OCI-LY7 (cell line): Measurements from ENCODE around the gene SH3TC1. TPM values are rescaled to one million over a fixed set of nuclear protein-coding genes. Genes with fewer than 3 reads are reported as not detected.
A peak's percentile ranks its signal among the peaks of the same experiment; 100 is the strongest.

Experiments
- BruUV-seq: library from RNA; stranded (reverse); fragments of 400-500 nt; replicated peaks from 2 replicates; lab custom pipeline; 2021; lab: Mats Ljungman, UMichigan
- CTCF ChIA-PET: fragments of 300-600 bp; sonication (Branson Sonifier 250); formaldehyde crosslinking; loops from one replicate; lab custom pipeline; 2022; ENCODE audit warnings: antibody characterized with exemption; ENCODE audit not compliant: unreplicated experiment; lab: Charles Lee
- POLR2A ChIA-PET: fragments of 300-600 bp; sonication (Branson Sonifier 250); formaldehyde crosslinking; loops from one replicate; lab custom pipeline; 2022; ENCODE audit warnings: antibody characterized with exemption; lab: Charles Lee
- DNase-seq: peaks from one replicate; pipeline ENCODE4 v3.0.0-alpha.2; 2015; ENCODE audit warnings: low spot score
- H2AFZ ChIP-seq: fragments of 200-600 bp; sonication (generic), shearing (Covaris generic); 2 replicates; pipeline ENCODE4 v1.6.1; 2014; ENCODE audit warnings: mild to moderate bottlenecking, antibody characterized with exemption, low read length, moderate library complexity
- H3K27ac ChIP-seq: fragments of 200-600 bp; sonication (generic); 2 replicates; pipeline ENCODE4 v1.5.1; 2014; ENCODE audit warnings: mixed run types, low read depth, mild to moderate bottlenecking, moderate library complexity, low read length, inconsistent platforms; ENCODE audit not compliant: poor library complexity, severe bottlenecking
- H3K36me3 ChIP-seq: fragments of 200-600 bp; sonication (generic); 2 replicates; pipeline ENCODE4 v1.6.1; 2014; ENCODE audit warnings: mild to moderate bottlenecking, antibody characterized with exemption, low read length, moderate library complexity, mixed read lengths; ENCODE audit not compliant: insufficient read depth
- H3K4me1 ChIP-seq: fragments of 200-600 bp; sonication (generic); 2 replicates; pipeline ENCODE4 v1.5.1; 2014; ENCODE audit warnings: mild to moderate bottlenecking, low read length; ENCODE audit not compliant: insufficient read depth, poor library complexity, severe bottlenecking
- H3K4me2 ChIP-seq: fragments of 200-600 bp; sonication (generic); 2 replicates; pipeline ENCODE4 v1.6.1; 2014; ENCODE audit warnings: mild to moderate bottlenecking, low read length
- H3K4me3 ChIP-seq: fragments of 200-600 bp; sonication (generic); 2 replicates; pipeline ENCODE4 v1.5.1; 2014; ENCODE audit warnings: mild to moderate bottlenecking, low read depth, low read length; ENCODE audit not compliant: poor library complexity, severe bottlenecking
- H3K79me2 ChIP-seq: fragments of 200-600 bp; sonication (generic); 2 replicates; pipeline ENCODE4 v1.6.1; 2016; ENCODE audit warnings: low read depth, mild to moderate bottlenecking, low read length, moderate library complexity, mixed read lengths; ENCODE audit not compliant: insufficient read depth
- H3K9me2 ChIP-seq: fragments of 200-600 bp; sonication (generic); 2 replicates; pipeline ENCODE4 v1.6.1; 2016; ENCODE audit warnings: mild to moderate bottlenecking, low read length, mixed read lengths; ENCODE audit not compliant: insufficient read depth
- H3K9me3 ChIP-seq: fragments of 200-600 bp; sonication (generic); 2 replicates; pipeline ENCODE4 v1.6.1; 2014; ENCODE audit warnings: mild to moderate bottlenecking, mixed run types, low read length, mixed read lengths
- H4K20me1 ChIP-seq: fragments of 200-600 bp; sonication (generic); 2 replicates; pipeline ENCODE4 v1.6.1; 2014; ENCODE audit warnings: mild to moderate bottlenecking, antibody characterized with exemption, low read length, moderate library complexity, mixed read lengths; ENCODE audit not compliant: insufficient read depth
- CTCF ChIP-seq: fragments of 200-600 bp; sonication (generic); conservative IDR thresholded peaks from 2 replicates; pipeline ENCODE4 v1.5.1; 2014; ENCODE audit warnings: mild to moderate bottlenecking, antibody characterized with exemption, low read length, moderate library complexity, mixed read lengths
- EZH2phosphoT487 ChIP-seq: fragments of 200-600 bp; sonication (generic); IDR thresholded peaks from 2 replicates; pipeline ENCODE4 v1.6.1; 2018; ENCODE audit warnings: low read depth, borderline replicate concordance, mild to moderate bottlenecking, mixed run types, antibody characterized with exemption, low read length, moderate library complexity, mixed read lengths
- intact Hi-C: fragments of 100-400 bp; cut with micrococcal nuclease; formaldehyde crosslinking; loops from one replicate; pipeline ENCODE4 v1.10.0; 2022; ENCODE audit not compliant: unreplicated experiment
- total RNA-seq, 2 experiments: library from RNA; depleted of rRNA in 1 of 2; stranded (reverse); fragments of >200 nt in 1 of 2; shearing (Covaris generic) in 1 of 2; gene quantifications; 2 replicates each; pipeline ENCODE4 v1.2.3, GENCODE V29; 2014 to 2022

SH3TC1 gene
- total RNA-seq, 2 experiments from 2014 or later: 17.5 to 42.4 TPM

GRCh38 chr4:8266508-8266907, 67.4 kb downstream of the SH3TC1 start:
- Histone ChIP-seq H3K4me1 (no peaks in the 10 kb centered on the region), H3K36me3 (no peaks in the 10 kb centered on the region), H4K20me1 (no peaks in the 10 kb centered on the region), H3K9me2 (no peaks in the 10 kb centered on the region), H3K4me3 (no peak overlapping the region), H2AFZ (no peak overlapping the region), H3K4me2 (no peak overlapping the region), H3K79me2 (no peaks in the 10 kb centered on the region), H3K9me3 (no peaks in the 10 kb centered on the region), H3K27ac (no peak overlapping the region)
- DNase-seq: no peak
- no TSS peak for BruUV-seq
- intact Hi-C loops: no loop called here
- CTCF ChIA-PET: interaction anchor here (0.9 to 2.6 kb wide), 2 partner anchors 136 to 198 kb away, joined by 3 to 8 read pairs; no protein-coding TSS in a partner anchor
- POLR2A ChIA-PET: interaction anchor here (1.0 kb wide), 1 partner anchor 142 kb away, joined by 3 read pairs; no protein-coding TSS in a partner anchor
- TF ChIP-seq CTCF (no peak), EZH2phosphoT487 (no peak)

- no TSS peak for BruUV-seq
- intact Hi-C loops: loop anchor here (1.0 kb wide), 2 partner anchors 136 to 140 kb away; no protein-coding TSS in a partner anchor
- no peaks in the 10 kb centered on the region for H3K79me2 ChIP-seq
- H4K20me1 ChIP-seq: no peaks in the 10 kb centered on the region
- H3K36me3 ChIP-seq: no peaks in the 10 kb centered on the region
- H3K9me2 ChIP-seq: no peaks in the 10 kb centered on the region
- H3K4me1 ChIP-seq: no peaks in the 10 kb centered on the region
- no peak overlapping the region for H3K4me3 ChIP-seq
- ChIA-PET POLR2A (interaction anchor here (1.0 kb wide), 1 partner anchor 141 kb away, joined by 3 read pairs; no protein-coding TSS in a partner anchor), CTCF (interaction anchor here (0.9 to 2.6 kb wide), 2 partner anchors 135 to 198 kb away, joined by 3 to 8 read pairs; no protein-coding TSS in a partner anchor)
- H2AFZ ChIP-seq: no peak overlapping the region
- DNase-seq: peak; percentile 54
- no peak overlapping the region for H3K27ac ChIP-seq
- H3K9me3 ChIP-seq: no peaks in the 10 kb centered on the region
- no peak overlapping the region for H3K4me2 ChIP-seq
- TF ChIP-seq CTCF (peak; percentile 75), EZH2phosphoT487 (no peak)
These were observed 68.0 kb downstream of the SH3TC1 start for GRCh38 chr4:8267077-8267476.

GRCh38 chr4:8268211-8268610, 69.1 kb downstream of the SH3TC1 start:
- H3K27ac ChIP-seq: no peak overlapping the region
- no peak overlapping the region for H2AFZ ChIP-seq
- POLR2A ChIA-PET: no interaction called here
- H3K4me1 ChIP-seq: no peaks in the 10 kb centered on the region
- no peak overlapping the region for H3K4me3 ChIP-seq
- H4K20me1 ChIP-seq: no peaks in the 10 kb centered on the region
- TF ChIP-seq EZH2phosphoT487 (no peak), CTCF (no peak)
- H3K36me3 ChIP-seq: no peaks in the 10 kb centered on the region
- H3K4me2 ChIP-seq: no peak overlapping the region
- no peak for DNase-seq
- no peaks in the 10 kb centered on the region for H3K79me2 ChIP-seq
- H3K9me3 ChIP-seq: no peaks in the 10 kb centered on the region
- BruUV-seq: no TSS peak
- CTCF ChIA-PET: interaction anchor here (2.6 kb wide), 1 partner anchor 134 kb away, joined by 8 read pairs; no protein-coding TSS in a partner anchor
- H3K9me2 ChIP-seq: no peaks in the 10 kb centered on the region
- intact Hi-C loops: no loop called here
